PFSK-1 (cell line): ENCODE data around the gene TMEM131.

Experiments used
- FOXP2 ChIP-seq: optimal IDR thresholded peaks from 2 replicates; pipeline ENCODE3; 2011; ENCODE audit warnings: borderline replicate concordance, control low read depth, inconsistent platforms; ENCODE audit not compliant: insufficient read depth; ENCODE audit errors: extremely low read length, extremely low read depth
- POLR2AphosphoS5 ChIP-seq: IDR thresholded peaks from 2 replicates; pipeline ENCODE4 v1.6.1; 2012; ENCODE audit warnings: low read depth, mild to moderate bottlenecking, control low read depth, low read length, moderate library complexity
- REST ChIP-seq, 2 experiments: IDR thresholded peaks; 2 replicates each; pipeline versions ENCODE4 v1.6.1 to v1.8.0; 2011 to 2012; ENCODE audit warnings: low read depth in 2 of 2, low read length in 2 of 2, control low read depth in 1 of 2, inconsistent platforms in 1 of 2, mild to moderate bottlenecking in 1 of 2, moderate library complexity in 1 of 2; ENCODE audit not compliant: insufficient read depth in 1 of 2
- SIN3A ChIP-seq: IDR thresholded peaks from 2 replicates; pipeline ENCODE4 v1.6.1; 2012; ENCODE audit warnings: mild to moderate bottlenecking, low read length, moderate library complexity, borderline replicate concordance; ENCODE audit not compliant: insufficient read depth
- TAF1 ChIP-seq: IDR thresholded peaks from 2 replicates; pipeline ENCODE4 v1.6.1; 2012; ENCODE audit warnings: low read length, control low read depth, borderline replicate concordance; ENCODE audit not compliant: insufficient read depth

- TF ChIP-seq TAF1 (no peak), POLR2AphosphoS5 (no peak), REST (IDR thresholded peaks at IDR 0.05; ENCODE audit: insufficient read depth in 1 of 2, low read depth in 2 of 2, low read length in 2 of 2) (no peak), SIN3A (no peak), FOXP2 (no peak)
Measured at GRCh38 chr2:97750017-97750416, 245.7 kb downstream of the TMEM131 start.
